ENCODE measurements around the gene SMS.

The SMS gene

DNA sequence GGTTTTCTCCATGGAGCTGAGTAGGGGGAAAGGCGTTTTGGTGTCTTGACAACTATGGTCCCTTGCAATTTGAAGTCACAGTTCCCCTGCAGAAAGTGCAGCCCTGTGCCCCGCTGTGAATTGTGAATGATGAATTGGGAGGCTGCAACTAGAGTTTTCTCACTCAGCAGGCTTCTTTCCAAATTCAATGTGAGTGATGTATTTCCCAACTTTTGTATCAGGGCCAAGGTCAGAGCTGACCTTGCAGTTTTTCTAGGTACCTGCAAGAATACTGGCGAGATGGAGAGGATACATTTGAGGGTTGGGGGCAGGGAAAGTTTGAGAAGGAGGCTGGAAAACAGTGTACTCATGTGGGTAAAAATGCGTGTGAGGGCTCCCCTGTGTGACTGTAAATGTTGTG is 103.4 kb downstream of the SMS start:
- no peak for DNase-seq

All from activated CD4-positive, alpha-beta T cell treated with anti-CD3 and anti-CD28 coated beads, Interleukin-2, Interleukin-6, amounts not matched to agents 100 ng/mL and 50 ng/mL, durations not matched to agents 16 hours and 8 hours (primary cell).